ENCODE data around the gene ERAP2.

GRCh38 chr5:96968614-96969013 is 92.3 kb downstream of the ERAP2 start:
- TF ChIP-seq CTCF (IDR thresholded peaks at IDR 0.05) (no peak), POLR2AphosphoS5 (IDR thresholded peaks at IDR 0.05; ENCODE audit: low read depth, low read length) (no peak), REST (IDR thresholded peaks at IDR 0.05; ENCODE audit: insufficient read depth in 1 of 2, low read depth in 2 of 2, low read length in 1 of 2) (no peak)
